ENCODE data around the gene RNF38.
"Not testable (repeated sequence)": the region's sequence is repeated elsewhere in the genome, so short reads cannot be mapped to it uniquely, and the experiment has no call there.

The RNF38 gene

GRCh38 chr9:36325081-36325828 is 74.8 kb downstream of the RNF38 start:
- no peak for DNase-seq

DNA sequence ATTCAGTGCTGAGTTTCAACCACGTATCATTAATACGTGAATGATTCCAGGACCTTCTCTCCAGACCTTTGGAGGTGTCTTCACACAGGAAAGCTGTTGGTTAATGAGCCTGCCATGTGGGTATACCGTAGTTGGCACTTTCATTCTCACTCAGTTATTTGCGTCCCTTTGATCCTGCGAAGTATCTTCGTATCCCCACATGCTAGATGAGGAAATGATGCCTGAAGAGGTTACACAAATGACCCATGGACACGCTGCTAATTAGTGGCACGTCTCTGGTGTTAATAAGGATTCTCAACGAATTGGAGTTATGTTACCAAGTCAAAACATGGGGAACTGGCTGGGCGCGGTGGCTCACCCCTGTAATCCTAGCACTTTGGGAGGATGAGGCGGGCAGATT is 76.1 kb downstream of the RNF38 start:
- DNase-seq, result no peak

DNA sequence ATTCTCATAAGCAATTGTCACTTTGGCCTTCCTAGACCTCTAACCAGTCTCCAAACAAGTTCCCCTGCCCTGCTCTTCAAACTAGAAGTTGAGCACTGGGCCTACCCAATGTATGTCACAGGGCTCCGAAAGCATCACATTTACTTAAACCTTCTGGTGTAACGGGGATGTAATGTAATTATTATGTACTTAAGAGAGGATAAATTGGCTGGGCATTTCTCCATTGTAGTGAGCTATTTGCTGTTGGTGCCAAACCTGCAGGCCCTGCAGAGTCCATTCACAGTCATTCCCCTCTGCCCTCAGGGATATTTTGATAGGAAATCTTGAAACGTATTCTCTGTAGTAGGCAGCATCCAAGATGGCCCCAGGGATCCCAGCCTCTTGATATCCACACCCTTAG is 77.6 kb downstream of the RNF38 start:
- DNase-seq, result no peak

GRCh38 chr9:36321903-36322302 is 78.2 kb downstream of the RNF38 start:
- DNase-seq, result not testable (repeated sequence)

- no peak for DNase-seq
Observed at GRCh38 chr9:36320466-36320865, 79.6 kb downstream of the RNF38 start.

GRCh38 chr9:36319806-36320205 is 80.3 kb downstream of the RNF38 start:
- no peak for DNase-seq

- DNase-seq, result no peak
Observed at GRCh38 chr9:36319183-36319582, 80.9 kb downstream of the RNF38 start.

- no peak for DNase-seq
Observed at GRCh38 chr9:36318212-36318802, 81.8 kb downstream of the RNF38 start.

DNA sequence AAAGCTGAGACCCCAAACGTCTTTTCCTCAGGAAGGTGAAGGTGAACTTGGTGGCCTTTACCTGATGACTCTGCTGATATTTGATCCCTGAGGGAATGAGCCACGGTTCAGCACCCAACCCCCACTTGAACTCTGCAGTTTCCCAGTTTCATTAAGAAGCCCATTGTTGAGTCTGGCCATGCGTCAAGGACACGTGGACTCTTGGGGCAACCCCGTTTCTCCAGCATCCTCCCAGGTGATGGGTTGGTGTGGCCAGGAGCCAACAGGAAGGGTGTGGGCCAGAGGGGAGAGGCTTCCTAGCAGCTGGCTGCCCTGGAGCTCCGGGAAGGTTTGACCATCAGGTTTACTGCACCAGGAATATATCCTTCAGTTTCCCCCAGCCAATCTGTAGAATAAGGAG is 82.3 kb downstream of the RNF38 start:
- no peak for DNase-seq

DNA sequence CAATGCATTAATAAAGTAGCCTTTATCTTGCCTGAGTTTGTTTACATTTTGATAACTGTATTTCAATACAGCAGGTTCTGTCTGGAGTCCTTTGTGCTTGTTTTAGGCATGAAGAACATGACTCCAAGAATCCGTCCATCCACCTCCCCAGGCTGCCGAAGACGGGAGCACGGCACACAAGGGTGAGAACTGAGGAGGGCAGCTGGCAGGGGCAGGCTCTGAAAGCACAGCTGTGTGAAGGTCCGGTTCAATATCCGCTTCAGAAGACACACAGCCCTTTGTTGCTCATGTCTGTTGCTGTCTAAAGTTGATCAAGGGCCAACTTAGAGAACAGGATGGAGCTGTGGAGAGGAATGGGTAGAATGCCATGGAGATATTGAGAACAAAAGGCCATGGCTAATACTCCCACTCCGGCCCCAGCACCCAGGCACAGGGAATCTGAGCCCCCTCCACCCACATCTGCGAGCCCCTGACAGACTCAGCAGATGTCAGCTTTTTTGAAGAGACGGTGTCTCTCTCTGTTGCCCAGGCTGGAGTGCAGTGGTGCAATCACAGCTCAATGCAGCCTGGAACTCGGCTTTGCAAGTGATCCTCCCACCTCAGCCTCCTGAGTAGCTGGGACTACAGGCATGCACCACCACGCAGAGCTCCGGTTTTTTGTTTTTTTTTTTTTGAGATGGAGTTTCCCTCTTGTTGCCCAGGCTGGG is 83.3 kb downstream of the RNF38 start:
- DNase-seq, result no peak

- no peak for DNase-seq
Observed at GRCh38 chr9:36316049-36316448, 84.0 kb downstream of the RNF38 start.

DNA sequence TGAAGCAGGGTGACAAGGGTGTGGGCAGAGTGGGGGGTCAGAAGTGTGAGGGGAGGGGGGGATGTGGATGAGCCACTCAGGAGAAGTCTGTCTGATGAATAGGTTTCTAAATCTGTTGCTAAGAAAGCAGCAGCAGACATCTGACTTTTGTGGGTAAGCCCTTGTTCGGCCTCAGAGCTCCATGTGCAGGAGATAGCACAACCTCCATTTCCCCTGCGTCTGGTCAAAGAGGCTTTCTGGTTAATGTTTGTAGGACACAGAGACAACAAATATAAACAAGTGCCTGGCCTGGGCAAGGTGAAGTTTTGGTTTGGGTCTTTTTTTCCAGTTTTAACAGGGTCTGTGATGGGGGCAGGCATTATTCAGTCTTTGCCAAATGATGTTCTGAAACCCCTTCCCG is 84.8 kb downstream of the RNF38 start:
- DNase-seq, result no peak

GRCh38 chr9:36314740-36315139 is 85.3 kb downstream of the RNF38 start:
- no peak for DNase-seq

DNA sequence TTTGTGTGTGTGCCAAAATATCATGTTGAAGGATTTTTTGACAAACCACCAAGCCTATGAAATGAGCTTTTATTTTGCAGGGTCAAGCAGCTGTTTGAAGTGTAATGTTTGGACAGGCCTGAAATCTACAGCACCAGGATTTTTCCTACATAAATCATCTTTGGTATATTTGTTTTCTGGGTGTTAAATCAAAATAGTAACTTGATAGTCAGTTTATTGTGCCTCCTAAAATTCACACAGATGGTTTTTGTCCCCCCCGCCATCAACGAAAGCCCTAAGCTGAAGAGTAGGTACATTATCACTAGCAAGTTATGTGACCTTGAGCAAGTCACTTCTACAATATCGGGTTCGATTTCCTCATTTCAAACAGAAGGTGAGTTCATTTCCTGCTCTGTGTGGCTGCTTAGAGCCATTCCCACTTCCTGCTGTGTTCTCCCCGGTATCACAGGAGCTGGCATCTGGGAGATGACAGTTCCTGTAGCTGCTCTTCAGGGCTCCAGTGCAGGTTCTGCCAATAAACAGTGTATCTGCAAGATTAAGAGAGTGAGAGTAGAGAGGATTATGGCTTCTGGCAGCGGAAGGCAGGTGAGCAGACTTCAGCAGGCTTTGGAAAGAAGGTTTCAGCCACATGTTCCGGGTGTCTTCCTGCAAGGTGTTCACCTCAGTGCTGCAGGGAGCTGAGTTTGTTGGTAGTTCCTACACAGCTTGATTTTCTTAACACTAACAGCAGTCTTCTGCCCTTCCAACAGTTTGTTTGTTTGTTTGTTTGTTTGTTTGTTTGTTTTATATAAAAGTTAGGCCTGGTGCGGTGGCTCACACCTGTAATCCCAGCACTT is 93.4 kb downstream of the RNF38 start:
- DNase-seq, result no peak

DNA sequence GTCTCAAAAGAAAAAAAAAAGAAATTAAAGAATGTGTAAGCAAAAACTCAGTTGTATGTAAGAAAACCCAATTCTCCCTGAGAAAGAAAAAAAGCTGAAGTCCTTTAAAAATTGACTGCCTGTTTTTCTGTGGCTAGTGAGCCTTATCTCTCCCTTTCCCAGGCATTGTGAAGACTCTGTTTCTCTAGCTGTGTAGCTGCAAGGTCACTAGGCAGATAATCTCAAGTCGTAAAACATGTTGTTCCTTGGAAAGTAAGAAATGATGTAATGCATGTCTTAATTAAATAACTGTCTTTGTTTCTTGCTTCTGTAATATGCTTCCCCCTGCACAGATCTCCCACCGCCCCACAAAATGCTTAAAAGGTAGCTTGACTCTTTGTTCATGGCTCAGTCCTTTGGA is 95.7 kb downstream of the RNF38 start:
- DNase-seq, result not testable (repeated sequence)

GRCh38 chr9:36301227-36301626 is 98.8 kb downstream of the RNF38 start:
- no peak for DNase-seq

- no peak for DNase-seq
Observed at GRCh38 chr9:36298566-36298965, 101.5 kb downstream of the RNF38 start.

GRCh38 chr9:36297798-36298197 is 102.3 kb downstream of the RNF38 start:
- no peak for DNase-seq

- DNase-seq, result not testable (repeated sequence)
Observed at GRCh38 chr9:36294996-36295395, 105.1 kb downstream of the RNF38 start.

- no peak for DNase-seq
Observed at GRCh38 chr9:36293918-36294317, 106.2 kb downstream of the RNF38 start.

DNA sequence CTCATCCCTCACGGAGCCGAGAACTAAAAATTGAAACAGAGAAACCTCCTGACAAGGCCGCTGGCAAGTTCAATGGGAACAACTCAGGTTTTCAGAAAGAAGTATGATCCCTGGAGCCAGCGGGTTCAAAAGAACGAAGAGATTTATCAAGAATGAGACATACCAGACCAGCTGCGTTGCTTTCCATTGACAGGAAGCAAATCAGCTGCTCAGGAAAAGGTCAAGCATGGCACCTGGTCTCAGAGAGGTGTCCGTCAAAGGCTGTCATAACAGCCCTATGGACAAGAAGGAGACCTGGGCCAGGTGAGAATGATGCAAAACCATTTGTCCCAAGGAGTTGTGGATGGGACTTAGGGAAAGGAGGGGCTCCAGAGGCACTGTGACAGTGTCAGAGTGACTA is 106.9 kb downstream of the RNF38 start:
- no peak for DNase-seq

- no peak for DNase-seq
Observed at GRCh38 chr9:36292641-36293040, 107.4 kb downstream of the RNF38 start.

GRCh38 chr9:36290996-36291395 is 109.1 kb downstream of the RNF38 start:
- no peak for DNase-seq

Data from activated T-cell treated with anti-CD3 and anti-CD28 coated beads, Interleukin-2, amount 50 U/mL, for 1 hour (primary cell).